HEK293 (cell line): ENCODE measurements around the gene SNAP47.

Source experiments
- GLIS1 ChIP-seq: fragments of 450-650 bp; formaldehyde crosslinking; IDR thresholded peaks from 2 replicates; pipeline ENCODE4 v1.5.1; 2016; ENCODE audit warnings: missing biosample characterization, missing genetic modification characterization
- INSM2 ChIP-seq: fragments of 450-650 bp; formaldehyde crosslinking; IDR thresholded peaks from 2 replicates; pipeline ENCODE4 v1.5.1; 2016; ENCODE audit warnings: missing biosample characterization, missing genetic modification characterization
- KLF16 ChIP-seq: fragments of 450-650 bp; formaldehyde crosslinking; IDR thresholded peaks from 2 replicates; pipeline ENCODE4 v1.5.1; 2017; ENCODE audit warnings: missing biosample characterization, missing genetic modification characterization
- PATZ1 ChIP-seq: fragments of 450-650 bp; formaldehyde crosslinking; IDR thresholded peaks from 2 replicates; pipeline ENCODE4 v1.5.1; 2016; ENCODE audit warnings: missing biosample characterization, missing genetic modification characterization
- RBAK ChIP-seq: fragments of 450-650 bp; formaldehyde crosslinking; IDR thresholded peaks from 2 replicates; pipeline ENCODE4 v1.5.1; 2016; ENCODE audit warnings: missing biosample characterization, missing genetic modification characterization
- ZBTB21 ChIP-seq: fragments of 450-650 bp; formaldehyde crosslinking; IDR thresholded peaks from 2 replicates; pipeline ENCODE4 v1.5.1; 2017; ENCODE audit warnings: missing biosample characterization, missing genetic modification characterization
- ZBTB26 ChIP-seq: fragments of 450-650 bp; formaldehyde crosslinking; optimal IDR thresholded peaks from 2 replicates; pipeline ENCODE3; 2016; ENCODE audit warnings: missing biosample characterization, mild to moderate bottlenecking, missing genetic modification characterization
- ZNF133 ChIP-seq: fragments of 450-650 bp; formaldehyde crosslinking; IDR thresholded peaks from 2 replicates; pipeline ENCODE4 v1.5.1; 2016; ENCODE audit warnings: missing biosample characterization, missing genetic modification characterization
- ZNF16 ChIP-seq: fragments of 450-650 bp; formaldehyde crosslinking; IDR thresholded peaks from 2 replicates; pipeline ENCODE4 v1.5.1; 2016; ENCODE audit warnings: low read depth, missing biosample characterization, missing genetic modification characterization
- ZNF2 ChIP-seq: fragments of 450-650 bp; formaldehyde crosslinking; IDR thresholded peaks from 2 replicates; pipeline ENCODE4 v1.5.1; 2016; ENCODE audit warnings: missing biosample characterization, missing genetic modification characterization
- ZNF202 ChIP-seq: fragments of 450-650 bp; formaldehyde crosslinking; IDR thresholded peaks from 2 replicates; pipeline ENCODE4 v1.5.1; 2016; ENCODE audit warnings: missing biosample characterization, missing genetic modification characterization, borderline replicate concordance
- ZNF404 ChIP-seq: fragments of 450-650 bp; formaldehyde crosslinking; IDR thresholded peaks from 2 replicates; pipeline ENCODE4 v1.5.1; 2017; ENCODE audit warnings: missing biosample characterization, missing genetic modification characterization
- ZNF501 ChIP-seq: fragments of 450-650 bp; formaldehyde crosslinking; IDR thresholded peaks from 2 replicates; pipeline ENCODE4 v1.5.1; 2016; ENCODE audit warnings: missing biosample characterization, missing genetic modification characterization
- TF ChIP-seq, protein P1 (sequence below): fragments of 450-650 bp; formaldehyde crosslinking; IDR thresholded peaks from 2 replicates; pipeline ENCODE4 v1.5.1; 2016; ENCODE audit warnings: missing biosample characterization, missing genetic modification characterization
- TF ChIP-seq, protein P2 (sequence below): fragments of 450-650 bp; formaldehyde crosslinking; IDR thresholded peaks from 2 replicates; pipeline ENCODE4 v1.5.1; 2016; ENCODE audit warnings: missing biosample characterization, missing genetic modification characterization

SNAP47 gene

DNA sequence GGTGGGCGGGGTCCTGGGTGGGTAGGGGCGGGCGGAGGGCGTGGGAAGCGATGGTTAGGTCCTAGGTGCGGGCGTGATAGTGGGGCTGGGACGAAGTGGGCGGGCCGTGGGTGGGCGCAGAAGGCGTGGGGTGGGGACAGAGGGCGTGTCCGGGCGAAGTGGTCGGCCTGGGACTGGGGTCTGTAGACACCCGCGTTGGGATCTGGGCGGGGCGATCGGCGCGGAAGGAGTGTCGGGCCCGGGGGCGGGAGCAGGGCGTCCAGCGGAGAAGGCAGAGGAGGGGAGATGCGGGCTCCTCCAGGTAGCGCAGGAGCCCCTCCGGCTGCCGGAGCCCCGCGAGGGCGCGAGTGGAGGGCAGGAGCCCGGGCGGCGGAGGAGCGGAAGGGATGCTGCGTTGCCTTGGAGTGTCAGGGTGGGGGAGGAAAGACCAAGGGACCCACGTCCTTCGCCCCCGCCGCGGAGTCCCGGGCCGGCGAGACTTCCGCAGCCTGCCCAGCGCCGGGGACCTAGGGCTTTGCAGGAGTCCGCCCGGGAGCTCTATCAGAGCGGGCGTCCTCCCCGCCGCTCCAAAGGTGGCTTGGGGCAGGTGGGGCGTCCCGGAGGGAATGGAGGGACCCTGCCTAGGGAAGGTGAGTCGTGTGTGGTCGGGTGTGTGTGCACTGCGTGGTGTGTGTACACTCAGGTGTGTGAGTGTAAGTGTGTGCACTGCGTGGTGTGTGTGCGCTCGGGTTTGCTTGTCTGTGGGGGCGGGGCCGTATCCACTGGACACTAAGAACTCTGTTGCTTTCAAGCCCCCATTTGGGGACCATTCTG lies 53.2 kb downstream of the SNAP47 start (continued):
- TF ChIP-seq, protein P1, sequence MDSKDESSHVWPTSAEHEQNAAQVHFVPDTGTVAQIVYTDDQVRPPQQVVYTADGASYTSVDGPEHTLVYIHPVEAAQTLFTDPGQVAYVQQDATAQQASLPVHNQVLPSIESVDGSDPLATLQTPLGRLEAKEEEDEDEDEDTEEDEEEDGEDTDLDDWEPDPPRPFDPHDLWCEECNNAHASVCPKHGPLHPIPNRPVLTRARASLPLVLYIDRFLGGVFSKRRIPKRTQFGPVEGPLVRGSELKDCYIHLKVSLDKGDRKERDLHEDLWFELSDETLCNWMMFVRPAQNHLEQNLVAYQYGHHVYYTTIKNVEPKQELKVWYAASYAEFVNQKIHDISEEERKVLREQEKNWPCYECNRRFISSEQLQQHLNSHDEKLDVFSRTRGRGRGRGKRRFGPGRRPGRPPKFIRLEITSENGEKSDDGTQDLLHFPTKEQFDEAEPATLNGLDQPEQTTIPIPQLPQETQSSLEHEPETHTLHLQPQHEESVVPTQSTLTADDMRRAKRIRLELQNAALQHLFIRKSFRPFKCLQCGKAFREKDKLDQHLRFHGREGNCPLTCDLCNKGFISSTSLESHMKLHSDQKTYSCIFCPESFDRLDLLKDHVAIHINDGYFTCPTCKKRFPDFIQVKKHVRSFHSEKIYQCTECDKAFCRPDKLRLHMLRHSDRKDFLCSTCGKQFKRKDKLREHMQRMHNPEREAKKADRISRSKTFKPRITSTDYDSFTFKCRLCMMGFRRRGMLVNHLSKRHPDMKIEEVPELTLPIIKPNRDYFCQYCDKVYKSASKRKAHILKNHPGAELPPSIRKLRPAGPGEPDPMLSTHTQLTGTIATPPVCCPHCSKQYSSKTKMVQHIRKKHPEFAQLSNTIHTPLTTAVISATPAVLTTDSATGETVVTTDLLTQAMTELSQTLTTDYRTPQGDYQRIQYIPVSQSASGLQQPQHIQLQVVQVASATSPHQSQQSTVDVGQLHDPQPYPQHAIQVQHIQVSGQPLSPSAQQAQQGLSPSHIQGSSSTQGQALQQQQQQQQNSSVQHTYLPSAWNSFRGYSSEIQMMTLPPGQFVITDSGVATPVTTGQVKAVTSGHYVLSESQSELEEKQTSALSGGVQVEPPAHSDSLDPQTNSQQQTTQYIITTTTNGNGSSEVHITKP: peak; percentile 86
- TF ChIP-seq ZNF404: no peak
- no peak for TF ChIP-seq ZNF133 (tag by site-specific recombination)
- peak; percentile 75 for TF ChIP-seq KLF16
- TF ChIP-seq ZNF501 (tag by site-specific recombination): no peak
- TF ChIP-seq ZNF2 (tag by site-specific recombination): peak; percentile 40
- TF ChIP-seq PATZ1 (tag by site-specific recombination): peak; percentile 79
- TF ChIP-seq ZBTB21 (tag by site-specific recombination): no peak; the same call in 1 of the 2 replicates
- no peak for TF ChIP-seq INSM2 (tag by site-specific recombination)
- no peak for TF ChIP-seq ZNF16 (tag by site-specific recombination)
- no peak for TF ChIP-seq ZNF202 (tag by site-specific recombination)
- TF ChIP-seq GLIS1 (tag by site-specific recombination): peak; percentile 82
- TF ChIP-seq, protein P2, sequence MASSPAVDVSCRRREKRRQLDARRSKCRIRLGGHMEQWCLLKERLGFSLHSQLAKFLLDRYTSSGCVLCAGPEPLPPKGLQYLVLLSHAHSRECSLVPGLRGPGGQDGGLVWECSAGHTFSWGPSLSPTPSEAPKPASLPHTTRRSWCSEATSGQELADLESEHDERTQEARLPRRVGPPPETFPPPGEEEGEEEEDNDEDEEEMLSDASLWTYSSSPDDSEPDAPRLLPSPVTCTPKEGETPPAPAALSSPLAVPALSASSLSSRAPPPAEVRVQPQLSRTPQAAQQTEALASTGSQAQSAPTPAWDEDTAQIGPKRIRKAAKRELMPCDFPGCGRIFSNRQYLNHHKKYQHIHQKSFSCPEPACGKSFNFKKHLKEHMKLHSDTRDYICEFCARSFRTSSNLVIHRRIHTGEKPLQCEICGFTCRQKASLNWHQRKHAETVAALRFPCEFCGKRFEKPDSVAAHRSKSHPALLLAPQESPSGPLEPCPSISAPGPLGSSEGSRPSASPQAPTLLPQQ (tag by site-specific recombination): peak; percentile 59; the same call in 1 of the 2 replicates
- TF ChIP-seq ZBTB26 (tag by site-specific recombination): peak; percentile 59
- TF ChIP-seq RBAK (tag by site-specific recombination): no peak
